ENCODE measurements around the gene SLC6A5.
"Not testable (repeated sequence)": the region's sequence is repeated elsewhere in the genome, so short reads cannot be mapped to it uniquely, and the experiment has no call there.

Gene SLC6A5

DNA sequence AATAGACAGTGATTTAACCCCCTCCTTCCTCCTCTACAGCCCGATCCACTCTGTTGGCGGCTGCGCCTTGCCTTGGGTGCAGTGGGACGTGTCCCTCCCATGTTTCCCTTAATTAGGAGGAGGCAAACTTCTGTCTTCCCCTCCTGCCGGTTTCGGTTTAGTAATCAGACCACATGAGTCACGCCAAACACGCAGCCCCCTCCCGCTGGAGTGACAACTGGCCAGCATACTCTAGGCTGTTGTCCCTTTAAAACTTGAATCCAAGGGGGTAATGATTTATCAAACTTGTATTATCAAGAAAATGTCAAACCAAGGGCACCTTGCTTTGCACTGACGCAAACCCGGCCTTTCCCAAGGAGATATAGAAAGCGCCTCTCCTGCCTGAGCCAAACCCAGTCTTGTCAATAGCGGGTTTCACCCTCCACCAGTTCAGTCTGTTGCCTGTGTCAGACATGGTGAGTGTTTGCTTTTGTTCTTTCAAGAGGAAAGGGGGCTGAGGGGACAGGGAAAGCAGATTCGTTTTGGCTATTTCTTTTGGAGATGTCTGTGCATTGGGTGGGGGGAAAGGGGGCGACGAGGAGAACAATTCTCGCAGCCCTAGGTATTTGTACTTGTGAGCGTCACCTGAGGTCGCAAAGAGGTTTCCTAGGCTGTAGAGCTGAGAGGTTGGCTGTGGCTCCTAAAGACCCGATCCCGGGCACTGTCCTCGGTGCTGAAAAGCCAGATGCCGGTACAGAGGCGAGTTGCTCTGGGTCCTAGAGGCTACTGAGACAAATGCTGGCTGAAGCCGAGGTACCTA is at the start of gene SLC6A5:
SLC6A5 (plus strand) TSS at position 388 of the 799 bp plus-strand sequence; CDS start at position 453, 65 bp downstream.
- DNase-seq, result no peak

DNA sequence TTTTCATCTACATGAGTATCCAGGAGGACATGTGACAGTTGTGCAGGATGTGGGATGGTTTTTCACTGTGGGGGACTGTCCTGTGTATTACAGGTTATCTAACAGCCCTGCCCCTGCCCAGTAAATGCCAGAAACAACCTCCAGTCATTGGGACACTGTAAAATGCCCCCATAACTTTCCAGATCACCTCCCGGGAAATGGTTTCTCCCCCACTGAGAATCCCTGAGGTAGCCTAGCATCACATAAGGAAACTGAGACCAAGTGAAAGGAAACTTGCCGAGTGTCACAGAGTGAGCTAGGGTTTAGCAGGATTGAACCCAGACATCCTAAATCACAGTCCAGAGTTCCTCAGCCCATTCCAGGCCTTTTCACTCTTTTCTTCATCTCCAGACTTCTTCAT is 48.3 kb upstream of the SLC6A5 start:
- no peak for DNase-seq

DNA sequence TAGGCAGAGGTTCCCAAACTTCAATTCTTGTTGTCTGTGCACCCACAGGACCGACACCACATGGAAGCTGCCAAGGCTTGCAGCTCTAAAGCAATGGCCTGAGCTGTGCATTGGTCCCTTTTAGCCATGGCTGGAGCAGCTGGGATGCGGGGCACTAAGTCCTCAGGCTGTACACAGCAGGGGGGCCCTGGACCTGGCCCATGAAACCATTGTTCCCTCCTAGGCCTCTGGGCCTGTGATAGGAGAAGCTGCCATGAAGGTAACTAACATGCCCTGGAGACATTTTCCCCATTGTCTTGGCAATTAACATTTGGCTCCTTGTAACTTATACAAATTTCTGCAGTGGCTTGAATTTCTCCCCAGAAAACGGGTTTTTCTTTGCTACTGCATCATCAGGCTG is 43.6 kb upstream of the SLC6A5 start:
- DNase-seq, result no peak

GRCh38 chr11:20556396-20556795 is 43.0 kb upstream of the SLC6A5 start:
- not testable (repeated sequence) for DNase-seq

DNA sequence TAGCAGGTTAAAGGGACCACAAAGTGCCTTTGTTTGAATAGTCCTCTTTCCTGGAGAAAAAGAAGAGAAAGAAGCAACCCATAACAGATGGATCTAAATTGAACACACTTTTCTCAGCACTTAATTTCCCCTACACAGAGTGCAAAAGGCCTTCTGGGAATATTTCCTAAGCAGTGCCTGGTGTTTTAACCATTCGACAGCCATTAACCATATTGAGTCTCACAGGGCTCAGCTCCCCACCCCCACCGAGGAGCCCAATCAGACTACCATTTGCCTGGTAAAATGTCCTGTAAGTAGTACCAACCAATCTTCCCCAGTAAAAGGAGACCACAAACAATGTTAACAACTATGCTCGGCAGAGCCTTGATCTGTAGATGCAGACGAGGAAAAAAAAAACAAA is 40.7 kb upstream of the SLC6A5 start:
- no peak for DNase-seq

- no peak for DNase-seq
These were observed 39.7 kb upstream of the SLC6A5 start for GRCh38 chr11:20559523-20560300.

- no peak for DNase-seq
These were observed 37.5 kb upstream of the SLC6A5 start for GRCh38 chr11:20561915-20562314.

GRCh38 chr11:20563866-20564265 is 35.5 kb upstream of the SLC6A5 start:
- no peak for DNase-seq

GRCh38 chr11:20564846-20565635 is 34.4 kb upstream of the SLC6A5 start:
- DNase-seq, result no peak

DNA sequence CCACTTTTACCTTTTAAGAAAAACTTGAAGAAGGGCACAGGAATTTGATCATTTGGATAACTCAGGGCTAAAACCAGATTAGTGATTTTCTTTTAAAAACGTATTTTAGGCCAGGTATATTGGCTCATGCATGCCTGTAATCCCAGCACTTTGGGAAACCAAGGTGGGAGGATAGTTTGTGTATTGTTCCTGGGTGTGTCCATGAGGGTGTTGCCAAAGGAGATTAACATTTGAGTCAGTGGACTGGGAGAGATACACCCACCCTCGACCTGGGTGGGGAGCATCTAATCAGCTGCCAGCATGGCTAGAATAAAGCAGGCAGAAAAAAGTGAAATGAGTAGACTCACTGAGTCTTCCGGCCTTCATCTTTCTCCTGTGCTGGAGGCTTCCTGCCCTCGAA is 33.3 kb upstream of the SLC6A5 start:
- DNase-seq, result not testable (repeated sequence)

DNA sequence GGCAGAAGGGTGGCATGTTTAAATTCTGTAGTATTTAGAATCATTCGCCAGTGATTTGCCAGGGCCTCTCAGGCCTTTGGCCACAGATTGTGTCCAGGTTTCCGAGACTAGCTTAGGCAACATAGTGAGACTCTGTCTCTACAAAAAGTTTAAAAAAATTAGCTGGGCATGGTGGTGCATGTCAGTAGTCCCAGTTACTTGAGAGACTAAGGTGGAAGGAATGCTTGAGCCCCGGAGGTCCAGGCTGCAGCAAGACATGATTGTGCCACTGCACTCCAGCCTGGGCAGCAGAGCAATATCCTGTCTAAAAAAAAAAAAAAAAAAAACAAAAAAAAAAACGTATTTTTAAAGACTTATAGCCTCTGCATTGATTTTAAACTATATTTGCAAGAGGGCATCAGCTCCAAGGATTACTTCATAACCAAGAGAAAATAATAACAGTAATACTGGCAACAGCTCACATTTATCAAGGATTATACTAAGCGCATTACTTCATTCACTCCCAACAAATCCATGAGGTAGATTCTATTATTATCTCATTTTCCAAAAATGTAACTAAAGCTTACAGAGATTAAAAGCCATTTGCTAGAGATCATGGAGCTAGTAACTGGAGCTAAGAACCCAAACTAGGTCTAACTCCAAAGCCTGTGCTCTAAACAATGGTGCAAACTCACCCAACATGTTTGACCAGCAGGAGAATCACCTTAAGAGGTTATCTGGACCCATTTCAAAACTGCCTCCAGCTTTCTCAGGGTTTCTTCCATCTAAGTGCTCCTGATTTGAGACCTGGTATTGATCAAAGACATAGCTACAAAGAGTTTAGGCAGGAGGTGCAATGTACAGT is 32.6 kb upstream of the SLC6A5 start:
- DNase-seq, result no peak

DNA sequence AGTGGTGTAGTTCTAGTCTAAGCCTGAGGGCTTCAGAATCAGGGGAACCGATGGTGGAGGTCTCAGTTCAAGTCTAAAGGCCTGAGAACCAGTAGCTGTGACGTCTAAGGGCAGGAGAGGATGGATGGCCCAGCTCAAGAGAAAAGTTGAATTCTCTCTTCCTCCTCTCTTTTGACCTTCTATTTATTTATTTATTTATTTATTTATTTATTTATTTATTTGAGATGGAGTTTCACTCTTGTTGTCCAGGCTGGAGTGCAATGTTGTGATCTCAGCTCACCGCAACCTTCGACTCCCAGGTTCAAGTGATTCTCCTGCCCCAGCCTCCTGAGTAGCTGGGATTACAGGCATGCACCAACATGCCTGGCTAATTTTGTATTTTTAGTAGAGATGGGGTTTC is 19.7 kb upstream of the SLC6A5 start:
- not testable (repeated sequence) for DNase-seq

DNA sequence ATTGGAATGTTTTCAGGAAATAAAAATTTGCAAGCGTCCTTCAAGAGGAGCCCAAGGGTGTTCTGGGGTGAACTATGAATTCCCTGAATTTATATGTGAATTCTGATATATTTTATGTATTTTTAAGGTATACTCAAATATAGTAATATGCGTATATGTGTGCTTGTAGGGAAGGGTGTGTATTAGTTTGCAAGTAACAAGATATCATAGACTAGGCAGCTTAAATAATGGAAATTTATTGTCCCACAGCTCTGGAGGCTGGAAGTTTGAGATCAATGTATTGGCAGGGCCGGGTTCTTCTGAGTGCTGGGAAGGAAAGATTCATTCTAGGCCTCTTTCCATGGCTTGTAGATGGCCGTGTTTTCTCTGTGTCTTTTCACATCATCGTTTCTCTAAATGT is 16.2 kb upstream of the SLC6A5 start:
- DNase-seq, result no peak

DNA sequence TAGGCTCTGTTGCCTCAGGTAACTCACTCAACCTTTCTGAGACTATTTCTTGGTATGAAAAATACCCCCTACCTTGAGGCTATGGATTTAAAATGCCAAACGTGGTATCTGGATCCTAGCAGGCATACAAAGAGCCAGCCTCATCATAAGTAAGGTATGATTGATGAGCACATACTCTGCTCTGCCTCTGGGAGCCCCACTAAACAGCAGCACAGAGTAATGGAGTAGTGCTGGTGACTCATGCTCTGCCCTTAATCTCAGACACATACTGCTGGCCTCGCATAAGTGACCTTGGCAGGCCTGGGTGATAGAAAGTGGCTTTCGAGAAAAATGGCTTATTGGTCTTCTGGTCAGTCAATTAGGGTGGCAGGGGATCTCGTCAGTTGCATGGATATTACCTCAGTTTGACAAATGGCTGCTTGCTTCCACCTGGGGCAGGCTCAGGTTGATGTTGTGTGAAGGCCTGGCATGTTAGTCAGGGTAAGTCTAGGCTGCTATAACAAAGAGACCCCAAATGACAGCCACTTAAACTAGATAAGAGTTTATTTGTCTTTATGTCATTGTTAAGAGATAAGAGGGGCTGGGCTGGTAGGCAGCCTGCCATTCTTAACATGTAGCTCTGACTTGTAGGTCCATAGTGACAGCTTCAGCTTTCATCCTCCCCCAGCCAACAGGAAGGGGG is 15.2 kb upstream of the SLC6A5 start:
- no peak for DNase-seq

GRCh38 chr11:20589796-20590195 is 9.6 kb upstream of the SLC6A5 start:
- DNase-seq, result no peak

DNA sequence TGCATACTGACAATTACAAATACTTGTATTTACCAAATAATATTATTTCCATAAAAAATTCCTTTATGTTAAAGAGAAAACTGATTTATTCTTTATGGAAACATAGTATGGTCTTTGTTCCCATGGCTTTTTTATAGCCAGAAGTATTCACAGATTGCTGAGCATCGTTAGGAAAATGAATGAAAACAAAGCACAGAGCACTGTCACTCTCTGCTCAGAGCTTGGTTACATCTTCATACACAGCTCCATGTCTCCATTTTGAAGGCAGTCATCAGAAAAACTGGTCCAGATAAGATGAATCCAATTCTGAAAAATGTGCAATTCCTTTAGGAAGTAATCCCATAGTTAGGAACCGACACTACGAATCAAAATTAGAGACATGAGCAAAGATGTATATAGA is 9.0 kb upstream of the SLC6A5 start:
- DNase-seq, result no peak

- no peak for DNase-seq
These were observed 6.7 kb upstream of the SLC6A5 start for GRCh38 chr11:20592741-20593140.

- no peak for DNase-seq
These were observed 4.9 kb upstream of the SLC6A5 start for GRCh38 chr11:20594274-20595061.

DNA sequence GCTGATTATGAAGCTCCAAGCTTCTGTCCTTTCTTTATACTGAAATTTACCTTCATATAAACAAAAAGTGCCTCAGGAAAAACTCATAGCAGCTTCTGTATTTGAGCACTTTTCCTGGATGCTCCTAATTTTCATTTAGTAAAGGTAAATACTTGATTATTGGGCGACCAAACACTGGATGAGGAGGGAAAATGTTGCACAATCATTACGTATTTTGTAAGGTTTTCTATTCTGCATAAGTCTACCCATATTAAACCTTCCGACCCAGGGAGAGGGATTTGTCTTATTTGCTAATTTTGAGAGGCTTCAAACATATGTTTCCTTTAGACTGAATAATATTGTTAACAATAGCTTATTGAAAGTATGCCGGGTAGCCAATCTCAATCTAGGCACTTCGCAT is 4.3 kb upstream of the SLC6A5 start:
- no peak for DNase-seq

GRCh38 chr11:20596205-20597153 is 2.9 kb upstream of the SLC6A5 start:
- no peak for DNase-seq
